ENCODE results near the gene AMBN. TPM values are rescaled to one million over a fixed set of nuclear protein-coding genes. Genes with fewer than 3 reads are reported as not detected.

Gene AMBN
- total RNA-seq, 1 experiment from 2014 or later = 0.27 TPM

DNA sequence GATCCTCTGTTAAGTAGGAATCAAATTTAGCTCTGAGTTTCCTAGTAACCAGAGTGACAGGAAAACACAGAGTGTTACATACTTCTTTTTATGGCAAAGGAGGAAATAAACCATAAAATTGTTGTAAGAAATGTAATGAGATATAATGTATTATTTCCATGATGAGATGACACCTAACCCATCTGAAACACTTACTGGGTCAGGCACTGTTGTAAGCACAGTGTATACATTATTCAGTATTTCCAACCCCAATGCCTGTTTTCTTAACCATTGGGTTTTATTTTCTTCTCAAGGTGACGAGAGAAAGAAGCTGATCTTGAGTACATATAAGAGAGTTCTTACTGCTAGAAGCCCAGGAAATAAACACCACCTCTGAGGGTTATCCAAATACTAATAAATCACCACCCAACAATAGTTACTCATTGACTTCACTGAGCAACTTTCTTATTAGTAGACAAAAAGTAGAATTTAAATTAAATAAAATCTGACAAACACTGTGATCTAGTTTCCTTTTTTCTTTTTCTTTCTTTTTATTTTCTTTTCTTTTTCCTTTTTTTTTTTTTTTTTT is 32.3 kb downstream of the AMBN start:
- ChIA-PET POLR2A (no interaction called here), CTCF (no interaction called here)
- no peaks in the 10 kb centered on the region for H3K36me3 Mint-ChIP-seq (ENCODE audit: insufficient read depth, unreplicated experiment)
- no peaks in the 10 kb centered on the region for H3K4me1 ChIP-seq
- H3K27ac Mint-ChIP-seq (ENCODE audit: unreplicated experiment) = no peak overlapping the region
- TF ChIP-seq, protein P1, sequence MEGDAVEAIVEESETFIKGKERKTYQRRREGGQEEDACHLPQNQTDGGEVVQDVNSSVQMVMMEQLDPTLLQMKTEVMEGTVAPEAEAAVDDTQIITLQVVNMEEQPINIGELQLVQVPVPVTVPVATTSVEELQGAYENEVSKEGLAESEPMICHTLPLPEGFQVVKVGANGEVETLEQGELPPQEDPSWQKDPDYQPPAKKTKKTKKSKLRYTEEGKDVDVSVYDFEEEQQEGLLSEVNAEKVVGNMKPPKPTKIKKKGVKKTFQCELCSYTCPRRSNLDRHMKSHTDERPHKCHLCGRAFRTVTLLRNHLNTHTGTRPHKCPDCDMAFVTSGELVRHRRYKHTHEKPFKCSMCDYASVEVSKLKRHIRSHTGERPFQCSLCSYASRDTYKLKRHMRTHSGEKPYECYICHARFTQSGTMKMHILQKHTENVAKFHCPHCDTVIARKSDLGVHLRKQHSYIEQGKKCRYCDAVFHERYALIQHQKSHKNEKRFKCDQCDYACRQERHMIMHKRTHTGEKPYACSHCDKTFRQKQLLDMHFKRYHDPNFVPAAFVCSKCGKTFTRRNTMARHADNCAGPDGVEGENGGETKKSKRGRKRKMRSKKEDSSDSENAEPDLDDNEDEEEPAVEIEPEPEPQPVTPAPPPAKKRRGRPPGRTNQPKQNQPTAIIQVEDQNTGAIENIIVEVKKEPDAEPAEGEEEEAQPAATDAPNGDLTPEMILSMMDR (IDR thresholded peaks at IDR 0.05; ENCODE audit: insufficient read depth in 1 of 2, low read depth in 1 of 2, low read length in 1 of 2, severe bottlenecking in 1 of 2, unreplicated experiment in 1 of 2) = no peak
- no peaks in the 10 kb centered on the region for H3K36me3 ChIP-seq (ENCODE audit: control insufficient read depth, insufficient read depth, low read length)
- intact Hi-C loops (cut with micrococcal nuclease; ENCODE audit: unreplicated experiment) = no loop called here
- no peaks in the 10 kb centered on the region for H3K27me3 Mint-ChIP-seq (ENCODE audit: insufficient read depth, unreplicated experiment)
- DNase-seq = no peak
- no peak overlapping the region for H3K4me3 Mint-ChIP-seq (ENCODE audit: unreplicated experiment)
- BruUV-seq (replicated peaks) = no TSS peak
- no peaks in the 10 kb centered on the region for H3K27me3 ChIP-seq (replicated peaks; ENCODE audit: control insufficient read depth, insufficient read depth, low read length)
- H3K4me3 ChIP-seq (ENCODE audit: low read depth, low read length) = no peak overlapping the region
- H3K9me3 ChIP-seq = no peaks in the 10 kb centered on the region
- no peaks in the 10 kb centered on the region for H3K4me1 Mint-ChIP-seq (ENCODE audit: low read depth, unreplicated experiment)
- H3K9me3 Mint-ChIP-seq (ENCODE audit: unreplicated experiment) = no peaks in the 10 kb centered on the region

DNA sequence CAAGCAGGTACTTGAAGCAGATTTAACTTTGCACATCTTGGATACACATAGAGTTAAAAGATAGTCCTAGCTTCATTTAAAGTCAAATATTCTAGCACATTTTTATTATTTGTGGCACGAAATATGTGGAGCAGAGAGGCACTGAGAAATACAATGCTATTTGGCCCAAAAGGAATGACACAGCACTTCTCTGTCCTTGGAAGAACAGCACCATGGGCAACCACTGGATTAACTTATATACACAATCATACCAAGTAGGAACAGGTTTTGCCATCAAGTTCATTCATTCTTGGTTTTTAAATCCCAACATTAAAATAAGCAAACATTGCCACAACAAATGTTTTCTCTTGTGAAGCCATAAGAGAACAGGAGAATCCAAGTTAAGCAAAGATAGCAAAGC is 35.6 kb downstream of the AMBN start:
- DNase-seq = no peak
- Histone ChIP-seq H3K9me3 (no peaks in the 10 kb centered on the region), H3K4me3 (ENCODE audit: low read depth, low read length) (no peak overlapping the region), H3K36me3 (ENCODE audit: control insufficient read depth, insufficient read depth, low read length) (no peaks in the 10 kb centered on the region), H3K4me1 (peaks cover 4% of the 10 kb centered on the region; the same call in 1 of the 2 replicates), H3K27me3 (replicated peaks; ENCODE audit: control insufficient read depth, insufficient read depth, low read length) (no peaks in the 10 kb centered on the region)
- Mint-ChIP-seq H3K9me3 (ENCODE audit: unreplicated experiment) (no peaks in the 10 kb centered on the region), H3K27me3 (ENCODE audit: insufficient read depth, unreplicated experiment) (no peaks in the 10 kb centered on the region), H3K36me3 (ENCODE audit: insufficient read depth, unreplicated experiment) (no peaks in the 10 kb centered on the region), H3K27ac (ENCODE audit: unreplicated experiment) (no peak overlapping the region), H3K4me3 (ENCODE audit: unreplicated experiment) (no peak overlapping the region), H3K4me1 (ENCODE audit: low read depth, unreplicated experiment) (no peaks in the 10 kb centered on the region)
- intact Hi-C loops (cut with micrococcal nuclease; ENCODE audit: unreplicated experiment) = no loop called here
- CTCF ChIA-PET = no interaction called here
- no TSS peak for BruUV-seq (replicated peaks)
- TF ChIP-seq, protein P1 (IDR thresholded peaks at IDR 0.05; ENCODE audit: insufficient read depth in 1 of 2, low read depth in 1 of 2, low read length in 1 of 2, severe bottlenecking in 1 of 2, unreplicated experiment in 1 of 2) = no peak
- POLR2A ChIA-PET = no interaction called here

DNA sequence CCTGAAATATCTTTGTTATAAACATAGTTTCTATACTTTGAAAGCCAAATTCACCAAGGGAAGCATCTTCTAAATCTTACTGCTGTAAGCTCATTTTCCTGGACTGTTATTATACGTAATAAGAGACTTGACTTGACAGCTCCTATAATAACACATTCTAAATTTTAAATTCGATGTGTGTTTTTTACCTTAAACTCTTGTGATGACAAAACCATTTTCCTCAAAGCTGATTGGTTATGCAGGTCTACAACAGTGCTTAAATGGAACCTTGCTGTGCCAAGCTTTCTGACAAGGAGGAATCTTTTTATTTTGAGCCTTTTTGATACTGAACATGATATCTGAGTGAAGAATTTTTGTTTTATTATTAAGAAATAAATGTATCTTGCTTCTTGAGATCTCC is 36.4 kb downstream of the AMBN start, which contains the start of gene ENAM:
Gene ENAM (plus strand): TSS at position 301 of the 400 bp plus-strand sequence. CDS start 757 bp downstream, outside the sequence.
- ChIA-PET POLR2A (no interaction called here), CTCF (no interaction called here)
- no peaks in the 10 kb centered on the region for H3K36me3 Mint-ChIP-seq (ENCODE audit: insufficient read depth, unreplicated experiment)

More for the DNA sequence above, 36.4 kb downstream of the AMBN start, which contains the start of gene ENAM:
- no peaks in the 10 kb centered on the region for H3K36me3 ChIP-seq (ENCODE audit: control insufficient read depth, insufficient read depth, low read length)
- no peaks in the 10 kb centered on the region for H3K27me3 ChIP-seq (replicated peaks; ENCODE audit: control insufficient read depth, insufficient read depth, low read length)
- no peaks in the 10 kb centered on the region for H3K9me3 Mint-ChIP-seq (ENCODE audit: unreplicated experiment)
- DNase-seq = no peak
- no peak within 1 kb of the TSS for H3K4me3 Mint-ChIP-seq (ENCODE audit: unreplicated experiment)
- intact Hi-C loops (cut with micrococcal nuclease; ENCODE audit: unreplicated experiment) = no loop called here
- no peaks in the 10 kb centered on the region for H3K9me3 ChIP-seq
- H3K27ac Mint-ChIP-seq (ENCODE audit: unreplicated experiment) = no peak within 1 kb of the TSS
- no peak within 1 kb of the TSS for H3K4me3 ChIP-seq (ENCODE audit: low read depth, low read length)
- no peaks in the 10 kb centered on the region for H3K4me1 Mint-ChIP-seq (ENCODE audit: low read depth, unreplicated experiment)
- BruUV-seq (replicated peaks) = no TSS peak
- H3K4me1 ChIP-seq = peaks cover 4% of the 10 kb centered on the region; the same call in 1 of the 2 replicates
- TF ChIP-seq, protein P1 (IDR thresholded peaks at IDR 0.05; ENCODE audit: insufficient read depth in 1 of 2, low read depth in 1 of 2, low read length in 1 of 2, severe bottlenecking in 1 of 2, unreplicated experiment in 1 of 2) = no peak
- H3K27me3 Mint-ChIP-seq (ENCODE audit: insufficient read depth, unreplicated experiment) = no peaks in the 10 kb centered on the region

Data from Caco-2 (cell line).